Liver (tissue), 3 donors: ENCODE data around the gene UGT1A4.

Experiments
- FOXA1 ChIP-seq: IDR thresholded peaks from 2 replicates; pipeline ENCODE4 v1.6.1; 2016; ENCODE audit warnings: antibody characterized with exemption
- GABPA ChIP-seq, 2 donors: IDR thresholded peaks in 1 of 2; conservative IDR thresholded peaks in 1 of 2; 2 replicates each; pipeline ENCODE4 v1.6.1; 2016; ENCODE audit warnings: antibody characterized with exemption in 2 of 2, mild to moderate bottlenecking in 1 of 2, moderate library complexity in 1 of 2
- RAD21 ChIP-seq, 2 donors: IDR thresholded peaks; 2 replicates each; pipeline ENCODE4 v1.6.1; 2016; ENCODE audit warnings: antibody characterized with exemption in 2 of 2, mild to moderate bottlenecking in 2 of 2
- RXRA ChIP-seq, 2 donors: IDR thresholded peaks; 2 replicates each; pipeline ENCODE4 v1.6.1; 2017 to 2018; ENCODE audit warnings: antibody characterized with exemption in 2 of 2, mild to moderate bottlenecking in 1 of 2
- TAF1 ChIP-seq: conservative IDR thresholded peaks from 2 replicates; pipeline ENCODE4 v1.6.1; 2016; ENCODE audit warnings: antibody characterized with exemption, mild to moderate bottlenecking
- YY1 ChIP-seq: IDR thresholded peaks from 2 replicates; pipeline ENCODE4 v1.6.1; 2016; ENCODE audit warnings: antibody characterized with exemption, mild to moderate bottlenecking
- TF ChIP-seq, protein P1 (sequence below): fragments of 150-350 bp; IDR thresholded peaks from 2 replicates; pipeline ENCODE4 v1.5.1; 2017; ENCODE audit warnings: improper control_type of control experiment, low read depth, low read length; ENCODE audit not compliant: missing input control
- TF ChIP-seq, protein P2 (sequence below): IDR thresholded peaks from 2 replicates; pipeline ENCODE4 v1.6.1; 2016; ENCODE audit warnings: antibody characterized with exemption
- TF ChIP-seq, protein P3 (sequence below): IDR thresholded peaks from 2 replicates; pipeline ENCODE4 v1.6.1; 2016; ENCODE audit warnings: antibody characterized with exemption
- TF ChIP-seq, protein P4 (sequence below): IDR thresholded peaks from 2 replicates; pipeline ENCODE4 v1.6.1; 2016; ENCODE audit warnings: antibody characterized with exemption
- donor health status: healthy.
- donor health status: healthy.

DNA sequence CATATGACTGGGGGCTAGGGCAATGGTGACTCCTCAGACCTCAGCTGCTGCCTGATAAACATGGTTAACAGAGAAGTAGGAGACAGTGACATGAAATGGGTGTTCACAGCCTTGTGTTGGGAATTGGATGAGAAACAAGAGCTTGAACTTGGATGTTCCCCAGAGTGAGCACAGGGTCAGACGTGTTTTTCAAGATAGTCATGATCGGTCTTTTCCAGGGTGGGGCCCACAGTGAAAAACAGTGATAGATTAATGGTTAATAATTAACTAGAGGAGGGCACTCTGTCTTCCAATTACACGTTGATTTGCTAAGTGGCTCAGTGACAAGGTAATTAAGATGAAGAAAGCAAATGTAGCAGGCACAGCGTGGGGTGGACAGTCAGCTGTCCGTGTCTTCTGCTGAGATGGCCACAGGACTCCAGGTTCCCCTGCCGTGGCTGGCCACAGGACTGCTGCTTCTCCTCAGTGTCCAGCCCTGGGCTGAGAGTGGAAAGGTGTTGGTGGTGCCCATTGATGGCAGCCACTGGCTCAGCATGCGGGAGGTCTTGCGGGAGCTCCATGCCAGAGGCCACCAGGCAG is 10.3 kb downstream of the UGT1A4 start, which contains the start of gene UGT1A3:
- TF ChIP-seq, protein P1, sequence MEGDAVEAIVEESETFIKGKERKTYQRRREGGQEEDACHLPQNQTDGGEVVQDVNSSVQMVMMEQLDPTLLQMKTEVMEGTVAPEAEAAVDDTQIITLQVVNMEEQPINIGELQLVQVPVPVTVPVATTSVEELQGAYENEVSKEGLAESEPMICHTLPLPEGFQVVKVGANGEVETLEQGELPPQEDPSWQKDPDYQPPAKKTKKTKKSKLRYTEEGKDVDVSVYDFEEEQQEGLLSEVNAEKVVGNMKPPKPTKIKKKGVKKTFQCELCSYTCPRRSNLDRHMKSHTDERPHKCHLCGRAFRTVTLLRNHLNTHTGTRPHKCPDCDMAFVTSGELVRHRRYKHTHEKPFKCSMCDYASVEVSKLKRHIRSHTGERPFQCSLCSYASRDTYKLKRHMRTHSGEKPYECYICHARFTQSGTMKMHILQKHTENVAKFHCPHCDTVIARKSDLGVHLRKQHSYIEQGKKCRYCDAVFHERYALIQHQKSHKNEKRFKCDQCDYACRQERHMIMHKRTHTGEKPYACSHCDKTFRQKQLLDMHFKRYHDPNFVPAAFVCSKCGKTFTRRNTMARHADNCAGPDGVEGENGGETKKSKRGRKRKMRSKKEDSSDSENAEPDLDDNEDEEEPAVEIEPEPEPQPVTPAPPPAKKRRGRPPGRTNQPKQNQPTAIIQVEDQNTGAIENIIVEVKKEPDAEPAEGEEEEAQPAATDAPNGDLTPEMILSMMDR, result no peak
- no peak for TF ChIP-seq TAF1
- no peak for TF ChIP-seq GABPA (IDR thresholded peaks at IDR 0.05 in 1 of 2, conservative IDR thresholded peaks at IDR 0.05 in 1 of 2)
- TF ChIP-seq RXRA (IDR thresholded peaks at IDR 0.05), result peak; percentile 91
- TF ChIP-seq YY1, result peak; percentile 18
- TF ChIP-seq, protein P2, sequence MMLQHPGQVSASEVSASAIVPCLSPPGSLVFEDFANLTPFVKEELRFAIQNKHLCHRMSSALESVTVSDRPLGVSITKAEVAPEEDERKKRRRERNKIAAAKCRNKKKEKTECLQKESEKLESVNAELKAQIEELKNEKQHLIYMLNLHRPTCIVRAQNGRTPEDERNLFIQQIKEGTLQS, result peak; percentile 76
- TF ChIP-seq, protein P3, sequence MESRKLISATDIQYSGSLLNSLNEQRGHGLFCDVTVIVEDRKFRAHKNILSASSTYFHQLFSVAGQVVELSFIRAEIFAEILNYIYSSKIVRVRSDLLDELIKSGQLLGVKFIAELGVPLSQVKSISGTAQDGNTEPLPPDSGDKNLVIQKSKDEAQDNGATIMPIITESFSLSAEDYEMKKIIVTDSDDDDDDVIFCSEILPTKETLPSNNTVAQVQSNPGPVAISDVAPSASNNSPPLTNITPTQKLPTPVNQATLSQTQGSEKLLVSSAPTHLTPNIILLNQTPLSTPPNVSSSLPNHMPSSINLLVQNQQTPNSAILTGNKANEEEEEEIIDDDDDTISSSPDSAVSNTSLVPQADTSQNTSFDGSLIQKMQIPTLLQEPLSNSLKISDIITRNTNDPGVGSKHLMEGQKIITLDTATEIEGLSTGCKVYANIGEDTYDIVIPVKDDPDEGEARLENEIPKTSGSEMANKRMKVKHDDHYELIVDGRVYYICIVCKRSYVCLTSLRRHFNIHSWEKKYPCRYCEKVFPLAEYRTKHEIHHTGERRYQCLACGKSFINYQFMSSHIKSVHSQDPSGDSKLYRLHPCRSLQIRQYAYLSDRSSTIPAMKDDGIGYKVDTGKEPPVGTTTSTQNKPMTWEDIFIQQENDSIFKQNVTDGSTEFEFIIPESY, result peak; percentile 24
- no peak for TF ChIP-seq FOXA1
- TF ChIP-seq, protein P4, sequence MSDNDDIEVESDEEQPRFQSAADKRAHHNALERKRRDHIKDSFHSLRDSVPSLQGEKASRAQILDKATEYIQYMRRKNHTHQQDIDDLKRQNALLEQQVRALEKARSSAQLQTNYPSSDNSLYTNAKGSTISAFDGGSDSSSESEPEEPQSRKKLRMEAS, result no peak
- peak in 1 of 2 donors; percentile 30 for TF ChIP-seq RAD21 (IDR thresholded peaks at IDR 0.05)
